KBM-7 (cell line): ENCODE results near the gene TBC1D7.
A peak's percentile ranks its signal among the peaks of the same experiment; 100 is the strongest.

Experiments
- DNase-seq: peaks from one replicate; pipeline ENCODE4 v3.0.0-alpha.2; 2015
- in situ Hi-C: fragments of 300-500 bp; cut with MboI; formaldehyde crosslinking; loops from 2 replicates; pipeline ENCODE4 v1.14.3; 2020; ENCODE audit warnings: low sequenced_read_pairs, low pct_unique_long_range_greater_than_20kb, mixed read lengths

The TBC1D7 gene

GRCh38 chr6:13277231-13277630, 51.1 kb downstream of the TBC1D7 start:
- DNase-seq = no peak
- in situ Hi-C loops = no loop called here

DNA sequence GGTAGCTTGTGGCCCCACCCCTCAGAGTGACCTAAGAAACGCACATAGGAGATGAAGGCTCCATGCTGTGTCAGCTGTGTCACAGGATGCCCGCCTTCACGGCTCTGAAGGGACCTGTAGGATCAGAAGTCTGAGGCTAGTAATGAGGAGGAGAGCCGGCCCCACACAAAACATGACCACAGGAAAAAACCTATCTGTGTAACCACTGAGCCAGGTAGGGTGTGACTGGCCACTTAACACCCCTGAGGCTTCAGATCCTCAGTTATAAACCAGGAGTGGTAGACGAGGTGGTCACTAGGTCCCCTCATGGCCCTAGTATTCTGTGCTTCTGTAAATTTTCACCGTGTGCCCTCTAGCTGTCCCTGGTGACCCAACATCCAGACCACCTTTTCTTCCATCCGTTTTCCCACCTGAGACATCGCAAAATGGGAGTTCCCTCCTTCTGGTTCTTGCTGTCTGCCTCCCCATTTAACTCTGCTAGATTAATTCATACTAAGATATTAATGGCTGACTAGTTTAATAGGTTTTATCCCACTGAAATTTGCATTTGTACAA, 52.8 kb downstream of the TBC1D7 start:
- DNase-seq = no peak
- in situ Hi-C loops = no loop called here

DNA sequence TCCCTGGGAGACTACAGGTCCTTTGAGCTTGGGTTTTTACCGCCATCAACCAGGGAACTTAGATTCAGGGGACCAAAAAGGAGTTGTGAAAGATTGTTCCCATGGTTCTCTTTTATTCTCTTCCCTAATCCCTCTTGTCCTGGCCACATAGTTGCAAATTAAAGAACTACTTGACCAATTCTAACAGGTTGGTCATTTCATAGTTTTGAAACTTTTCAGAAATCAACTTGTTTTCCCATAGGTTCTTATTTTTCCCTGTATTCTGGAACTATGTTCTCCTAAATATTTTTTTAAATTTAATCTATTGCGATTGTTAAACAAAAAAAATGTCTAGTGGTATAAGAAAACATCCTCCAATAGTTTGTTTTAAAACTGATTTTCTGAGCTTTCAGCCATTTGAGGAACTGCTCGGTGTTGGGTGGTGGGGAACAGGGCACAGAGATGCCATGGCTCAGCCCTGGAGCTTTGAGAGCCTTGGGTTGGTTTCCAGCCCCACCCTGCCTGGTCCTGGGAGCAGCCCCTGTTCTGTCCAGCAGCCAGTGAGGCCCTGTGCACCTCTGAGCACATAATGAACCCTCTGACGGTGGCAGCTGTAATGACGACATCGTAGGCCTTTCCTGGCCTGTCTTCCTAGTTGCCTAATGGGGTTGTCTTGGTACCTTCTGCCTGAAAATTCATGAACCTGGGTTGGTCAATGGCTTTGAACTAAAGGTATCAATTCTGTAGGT, 53.5 kb downstream of the TBC1D7 start:
- in situ Hi-C loops = no loop called here
- DNase-seq = no peak

DNA sequence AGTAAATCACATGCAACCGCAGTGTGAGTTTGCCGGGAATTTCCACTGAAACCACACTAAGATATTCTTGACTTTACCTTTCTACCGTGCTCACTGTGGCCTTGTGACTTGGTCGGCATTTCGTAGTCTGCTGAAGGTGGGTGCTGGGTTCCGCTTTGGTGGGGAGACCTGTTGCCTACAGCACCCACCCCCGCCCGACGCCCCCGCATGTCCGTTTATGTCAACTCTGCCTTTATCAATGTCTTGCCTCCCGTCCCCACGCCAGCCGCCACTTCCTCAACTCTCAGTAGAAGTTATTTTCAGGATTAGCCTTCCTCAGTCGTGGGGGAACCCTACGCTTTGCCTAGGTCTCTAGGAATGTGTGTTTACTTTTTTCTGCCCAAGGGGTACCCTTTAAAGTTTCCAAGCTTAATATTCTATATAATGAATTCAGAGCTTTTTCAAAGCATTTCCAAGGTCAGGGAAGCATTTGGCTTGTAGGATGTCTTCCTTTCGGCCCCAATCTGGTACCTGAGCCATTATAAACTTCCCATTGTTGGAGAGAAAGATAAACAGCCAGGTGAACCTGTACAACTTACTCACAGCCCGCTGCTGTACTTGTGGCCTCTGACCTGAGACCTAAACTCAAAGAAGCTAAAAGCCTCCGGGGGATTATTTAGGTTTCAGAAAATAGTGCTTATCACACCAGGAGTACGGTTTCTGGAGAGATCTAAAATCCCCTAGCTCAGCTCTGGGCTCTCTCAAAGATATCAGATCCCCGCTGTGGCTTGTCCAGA, 54.2 kb downstream of the TBC1D7 start:
- in situ Hi-C loops = no loop called here
- DNase-seq = peak; percentile 83

DNA sequence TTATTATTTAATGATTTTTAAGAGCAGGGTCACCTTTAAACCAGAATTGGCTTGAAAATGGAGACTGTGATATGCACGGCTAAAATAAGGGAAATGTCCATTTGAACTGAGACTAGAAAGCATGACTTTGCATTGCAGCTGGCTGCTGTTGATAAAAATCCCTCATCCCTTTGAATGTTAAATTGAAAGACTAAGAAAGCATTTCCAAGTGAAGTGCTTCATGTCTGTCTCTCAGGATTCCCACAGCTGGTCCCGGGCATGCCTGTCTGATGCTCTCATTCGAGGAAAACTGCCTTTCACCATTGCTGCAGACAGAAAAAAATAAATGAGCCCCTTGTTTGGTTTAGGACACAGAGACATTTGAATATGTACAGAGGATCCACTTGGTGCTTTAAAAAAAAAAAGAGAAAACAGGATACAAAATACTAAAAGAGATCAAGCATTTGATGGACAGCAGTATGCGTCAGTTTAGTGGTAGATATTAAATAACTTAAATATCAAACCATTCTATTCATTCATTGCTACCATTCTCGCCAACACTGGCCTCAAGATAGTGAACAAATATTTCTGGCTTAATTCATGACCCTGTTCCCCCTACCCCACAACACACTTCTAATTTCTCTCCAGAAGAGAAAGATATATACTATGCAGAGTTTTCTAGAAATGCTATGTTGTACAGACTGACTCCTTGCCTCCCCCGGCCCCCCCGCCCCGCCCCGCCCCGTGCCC, 55.0 kb downstream of the TBC1D7 start:
- DNase-seq = peak; percentile 30
- in situ Hi-C loops = no loop called here

DNA sequence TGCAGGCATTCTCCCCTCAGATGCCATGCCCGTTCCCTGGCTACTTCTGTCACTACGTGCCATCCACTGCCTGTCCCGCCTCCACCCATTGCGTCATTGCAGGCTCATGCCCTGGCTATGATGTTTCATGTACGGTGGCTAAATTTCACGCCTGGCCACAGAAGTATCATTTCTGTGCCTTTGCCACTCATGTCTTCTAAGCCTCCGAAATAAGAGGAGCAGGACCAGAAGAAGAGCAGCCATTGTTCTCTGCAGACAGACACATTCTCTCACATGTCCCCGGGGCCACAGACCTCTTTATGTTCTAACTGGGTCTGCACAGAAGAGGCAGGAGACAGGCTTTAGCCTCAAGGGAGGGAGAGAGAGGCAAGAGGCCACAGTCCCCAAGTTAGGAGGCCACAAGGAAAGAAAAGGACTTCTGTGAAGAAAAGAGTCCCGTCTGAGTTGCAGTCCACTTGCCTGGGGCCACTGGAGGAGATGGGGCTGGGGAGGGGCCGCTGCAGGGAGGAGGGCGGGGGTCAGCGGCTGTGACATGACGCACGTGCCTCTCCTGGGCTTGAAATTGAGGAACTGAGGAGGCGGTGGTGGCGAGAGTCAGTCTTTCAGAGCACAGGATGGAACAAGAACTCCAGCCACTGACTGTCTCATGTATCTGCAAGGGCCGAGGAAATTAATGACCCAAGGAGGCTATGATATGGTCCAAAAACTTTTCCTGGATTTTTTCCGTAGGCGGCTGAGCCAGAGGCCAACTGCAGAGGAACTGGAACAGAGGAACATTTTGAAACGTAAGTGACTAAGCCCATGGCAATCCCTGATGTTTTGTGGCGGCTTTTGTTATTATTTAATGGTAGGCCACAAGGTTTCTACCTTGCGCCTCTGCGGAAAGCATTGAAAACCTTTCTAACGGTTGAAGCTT, 55.9 kb downstream of the TBC1D7 start:
- in situ Hi-C loops = no loop called here
- DNase-seq = peak; percentile 74

DNA sequence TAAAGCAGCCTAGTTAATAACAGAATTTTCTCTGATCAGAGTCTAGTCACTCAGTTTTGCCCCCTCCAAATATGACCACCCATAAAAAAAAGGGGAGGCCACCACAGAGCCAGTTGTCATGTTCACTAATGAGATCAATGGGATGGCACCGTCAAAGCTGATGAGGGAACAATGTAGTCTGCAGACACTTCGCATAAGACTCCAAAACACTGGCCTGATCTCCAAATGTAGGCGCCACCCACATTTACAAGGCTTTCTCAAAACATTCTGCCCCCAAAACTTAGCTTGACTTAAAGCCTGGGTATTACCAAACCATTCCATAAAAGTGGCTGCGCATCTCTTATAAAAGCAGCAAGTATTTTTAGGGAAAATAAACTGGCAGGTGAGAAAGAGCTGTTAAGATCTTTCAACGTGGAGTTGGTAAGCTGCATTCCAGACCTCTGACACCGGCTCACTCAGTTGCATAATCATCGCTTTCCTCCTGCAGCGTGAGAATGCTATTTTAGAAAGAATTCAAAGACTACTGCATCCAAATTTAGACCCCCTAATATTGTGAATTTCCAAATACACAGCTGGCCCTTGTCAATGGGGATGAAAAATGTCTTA, 59.3 kb downstream of the TBC1D7 start:
- DNase-seq = no peak
- in situ Hi-C loops = no loop called here

DNA sequence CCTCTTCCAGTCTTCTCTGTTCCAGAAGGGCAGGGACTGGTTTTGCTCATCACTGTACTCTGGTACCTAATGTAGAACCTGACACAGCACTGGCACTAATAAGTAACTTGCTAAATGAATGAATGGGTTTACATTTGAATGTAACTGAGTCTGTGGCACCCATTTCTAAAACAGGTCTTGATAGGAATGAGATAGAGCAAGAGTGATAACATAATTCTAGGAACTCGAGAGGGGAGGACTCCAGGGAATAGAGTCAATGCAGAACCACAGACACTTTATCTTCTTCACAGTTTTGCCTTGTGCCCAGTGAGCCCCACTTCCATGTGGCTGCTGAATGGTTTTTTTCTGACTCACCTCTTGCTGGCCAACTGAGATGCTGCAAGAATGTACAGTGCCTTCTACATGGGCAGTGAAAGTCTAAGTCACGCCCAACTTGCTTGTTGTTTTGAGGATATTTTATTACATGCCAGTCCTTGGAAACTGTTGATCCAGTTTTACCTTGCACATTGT, 61.1 kb downstream of the TBC1D7 start:
- in situ Hi-C loops = no loop called here
- no peak for DNase-seq

- DNase-seq = no peak
- in situ Hi-C loops = no loop called here
Measured at GRCh38 chr6:13263669-13264068, 64.7 kb downstream of the TBC1D7 start.

DNA sequence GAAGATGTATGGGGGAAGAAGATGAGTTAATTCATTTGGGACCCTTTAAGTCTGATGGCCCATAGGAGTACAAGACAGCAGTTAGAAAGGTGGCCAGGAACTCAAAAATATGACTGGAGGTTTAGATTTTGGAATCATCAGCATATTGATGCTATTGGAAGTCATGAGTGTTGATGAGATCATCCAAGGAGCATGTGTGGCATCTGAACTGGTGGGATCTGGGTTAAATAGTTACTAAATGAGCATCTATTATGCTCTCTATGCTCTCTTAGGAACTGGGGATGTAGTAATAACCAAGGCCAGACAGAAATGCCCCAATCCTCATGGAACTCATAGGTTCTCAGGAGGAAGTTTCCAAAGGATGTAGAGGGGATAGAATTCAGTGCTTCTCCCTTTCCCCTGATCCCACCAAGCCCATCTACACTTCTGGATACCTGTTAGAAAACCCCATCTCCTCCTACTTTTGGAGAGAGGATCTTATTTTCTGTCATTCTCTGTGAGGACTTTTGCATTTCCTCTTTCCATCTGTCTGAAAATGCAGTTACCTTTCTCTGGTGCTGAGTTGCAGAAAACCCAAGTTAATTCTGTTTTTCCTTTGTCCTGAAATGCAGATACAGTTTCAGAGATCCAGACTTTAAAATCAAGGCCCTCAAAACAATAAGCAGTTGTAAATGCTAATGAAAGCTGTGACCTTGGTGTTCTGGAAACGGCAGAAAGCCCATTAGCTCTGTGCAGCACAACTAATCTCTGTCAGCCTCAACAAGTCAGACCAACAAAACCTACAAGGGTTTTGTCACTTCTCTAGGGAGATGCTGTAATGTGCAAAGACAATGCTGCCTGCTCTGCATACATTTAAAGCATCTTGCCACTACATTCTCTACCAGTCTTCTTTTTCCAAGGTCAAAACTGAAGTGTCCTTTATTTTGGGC, 65.8 kb downstream of the TBC1D7 start:
- no peak for DNase-seq
- in situ Hi-C loops = no loop called here

- in situ Hi-C loops = no loop called here
- peak; percentile 73 for DNase-seq
Measured at GRCh38 chr6:13261464-13261994, 66.8 kb downstream of the TBC1D7 start.

DNA sequence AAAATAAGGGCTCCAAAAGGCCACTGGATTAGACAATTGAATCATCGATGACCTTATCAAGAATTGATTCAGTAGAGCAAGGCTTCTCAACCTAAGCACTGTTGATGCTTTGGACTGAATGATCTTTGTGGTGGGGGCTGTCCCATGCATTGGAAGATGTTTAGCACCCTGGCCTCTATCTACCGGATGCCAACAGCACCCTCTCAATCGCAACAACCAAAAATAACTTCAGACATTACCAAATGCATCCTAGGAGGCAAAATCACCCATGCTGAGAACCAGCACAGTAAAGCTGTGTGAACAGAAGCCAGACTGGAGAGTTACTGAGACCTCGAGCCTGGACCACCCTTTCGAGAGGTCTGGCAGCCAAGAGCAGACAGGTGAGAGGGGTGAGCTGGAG, 67.5 kb downstream of the TBC1D7 start:
- DNase-seq = no peak
- in situ Hi-C loops = no loop called here

GRCh38 chr6:13260101-13260598, 68.2 kb downstream of the TBC1D7 start:
- in situ Hi-C loops = no loop called here

GRCh38 chr6:13259393-13259792, 68.9 kb downstream of the TBC1D7 start:
- no peak for DNase-seq
- in situ Hi-C loops = no loop called here

More at GRCh38 chr6:13260101-13260598, 68.2 kb downstream of the TBC1D7 start:
- DNase-seq = peak; percentile 74

DNA sequence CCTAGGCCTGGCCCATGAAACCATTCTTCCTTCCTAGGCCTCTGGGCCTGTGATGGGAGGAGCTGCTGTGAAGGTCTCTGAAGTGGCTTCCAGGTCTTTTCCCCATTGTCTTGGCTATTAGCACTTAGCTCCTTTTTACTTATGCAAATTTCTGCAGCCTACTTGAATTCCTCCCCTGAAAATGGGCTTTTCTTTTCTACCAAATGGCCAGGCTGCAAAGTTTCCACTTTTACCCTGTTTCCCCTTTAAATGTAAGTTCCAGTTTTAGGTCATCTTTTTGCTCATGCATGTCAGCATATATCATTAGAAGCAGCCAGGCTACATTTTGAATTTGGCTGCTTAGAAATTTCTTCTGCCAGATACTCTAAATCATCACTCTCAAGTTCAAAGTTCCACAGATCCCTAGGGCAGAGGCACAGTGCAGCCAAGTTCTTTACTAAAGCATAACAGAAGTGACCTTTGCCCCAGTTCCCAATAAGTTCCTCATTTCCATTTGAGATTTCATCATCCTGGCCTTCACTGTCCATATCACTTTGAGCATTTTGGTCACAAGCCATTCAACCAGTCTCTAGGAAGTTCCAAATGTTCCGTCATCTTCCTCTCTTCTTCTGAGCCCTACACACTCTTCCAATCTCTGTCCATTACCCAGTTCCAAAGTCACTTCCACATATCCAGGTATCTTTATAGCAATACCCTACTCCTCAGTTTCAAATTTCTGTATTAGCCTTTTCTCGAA, 71.9 kb downstream of the TBC1D7 start:
- DNase-seq = peak; percentile 63
- in situ Hi-C loops = no loop called here
